Mammary epithelial cell (primary cell): ENCODE data around the gene GBE1.

ENCODE experiments used
- CTCF ChIP-seq, 2 donors: IDR thresholded peaks in 1 of 2; conservative IDR thresholded peaks in 1 of 2; 2 replicates each; pipeline ENCODE4 v1.5.1; 2011 to 2012; ENCODE audit warnings: inconsistent platforms in 2 of 2, low read length in 2 of 2, mild to moderate bottlenecking in 2 of 2, control low read depth in 1 of 2, low read depth in 1 of 2; ENCODE audit not compliant: insufficient read depth in 1 of 2; ENCODE audit errors: extremely low read depth in 1 of 2
- EZH2 ChIP-seq: IDR thresholded peaks from 2 replicates; pipeline ENCODE4 v1.6.1; 2012; ENCODE audit warnings: low read length, inconsistent platforms, borderline replicate concordance

- no peak for TF ChIP-seq EZH2
- no peak for TF ChIP-seq CTCF (conservative IDR thresholded peaks at IDR 0.05 in 1 of 2, IDR thresholded peaks at IDR 0.05 in 1 of 2; ENCODE audit: extremely low read depth in 1 of 2, insufficient read depth in 1 of 2, low read depth in 1 of 2, low read length in 2 of 2)
These were observed 278.4 kb downstream of the GBE1 start for GRCh38 chr3:81483046-81483445.
